GM12878 (cell line): ENCODE data around the gene BEAN1.

ENCODE experiments used
- BHLHE40 ChIP-seq, 2 experiments: fragments of 450-650 bp in 1 of 2; IDR thresholded peaks; 2 replicates each; pipeline ENCODE4 v1.6.1; 2011 to 2017; ENCODE audit warnings: low read depth in 2 of 2, borderline replicate concordance in 1 of 2, improper control_type of control experiment in 1 of 2, low read length in 1 of 2, mild to moderate bottlenecking in 1 of 2
- CHD1 ChIP-seq: IDR thresholded peaks from 2 replicates; pipeline ENCODE4 v1.6.1; 2012; ENCODE audit warnings: low read depth, low read length, improper control_type of control experiment
- EZH2 ChIP-seq: IDR thresholded peaks from 2 replicates; pipeline ENCODE4 v1.6.1; 2012; ENCODE audit warnings: low read depth, mild to moderate bottlenecking, control low read depth, inconsistent platforms, low read length, borderline replicate concordance; ENCODE audit not compliant: control insufficient read depth
- POLR2A ChIP-seq: IDR thresholded peaks from 2 replicates; pipeline ENCODE4 v1.6.1; 2011; ENCODE audit warnings: low read depth, mild to moderate bottlenecking, low read length
- POLR2AphosphoS5 ChIP-seq: IDR thresholded peaks from 2 replicates; pipeline ENCODE4 v1.6.1; 2011; ENCODE audit warnings: mild to moderate bottlenecking, low read length, inconsistent platforms
- SRF ChIP-seq, 2 experiments: IDR thresholded peaks; 2 replicates each; pipeline ENCODE4 v1.6.1; 2011; ENCODE audit warnings: low read depth in 2 of 2, low read length in 2 of 2, mild to moderate bottlenecking in 1 of 2, moderate library complexity in 1 of 2
- ZBED1 ChIP-seq: IDR thresholded peaks from 2 replicates; pipeline ENCODE4 v1.6.1; 2016; ENCODE audit warnings: borderline replicate concordance

- TF ChIP-seq ZBED1 (no peak), CHD1 (no peak), POLR2A (no peak), EZH2 (no peak), SRF (IDR thresholded peaks at IDR 0.05; ENCODE audit: low read depth in 2 of 2, low read length in 2 of 2) (no peak), POLR2AphosphoS5 (no peak), BHLHE40 (IDR thresholded peaks at IDR 0.05; ENCODE audit: borderline replicate concordance in 1 of 2, low read depth in 2 of 2, low read length in 1 of 2) (no peak)
Measured at GRCh38 chr16:66494916-66495315, 67.8 kb downstream of the BEAN1 start.
